ENCODE results near the gene NELFB. TPM values are rescaled to one million over a fixed set of nuclear protein-coding genes. Genes with fewer than 3 reads are reported as not detected.

Gene NELFB
- total and polyA plus RNA-seq, 2 of the 4 experiments (the other 2 are of a cell fraction) = 36.9 to 66.0 TPM

- Histone ChIP-seq H3K27ac (ENCODE audit: insufficient read depth, low read length) (peak overlapping the region; percentile 81), H3K36me3 (ENCODE audit: control insufficient read depth, insufficient read depth, low read length) (peaks cover 30% of the 10 kb centered on the region), H3K9me1 (ENCODE audit: insufficient read depth, low read length) (no peaks in the 10 kb centered on the region), H3K79me1 (ENCODE audit: low read depth in 1 of 2, low read length in 2 of 2) (peaks cover 2 to 64% of the 10 kb centered on the region in 2 experiments), H3K4me2 (ENCODE audit: low read depth, low read length) (peak overlapping the region; percentile 77), H4K5ac (ENCODE audit: low read depth, low read length) (peak overlapping the region; percentile 36), H2BK5ac (ENCODE audit: low read depth, low read length, poor library complexity, severe bottlenecking) (peak overlapping the region; percentile 51), H3K4me1 (ENCODE audit: control insufficient read depth, insufficient read depth, low read length) (peaks cover 21% of the 10 kb centered on the region), H2AK5ac (ENCODE audit: low read depth, low read length) (peak overlapping the region; percentile 77; the same call in 1 of the 2 replicates), H4K8ac (ENCODE audit: low read depth in 2 of 2, low read length in 2 of 2) (peak overlapping the region; percentile 81 to 86), H3K14ac (replicated peaks; ENCODE audit: low read depth, low read length) (peak overlapping the region; percentile 58; the same call in 1 of the 2 replicates), H3K23ac (ENCODE audit: low read depth, low read length) (peak overlapping the region; percentile 59; the same call in 1 of the 2 replicates), H3K9ac (ENCODE audit: low read depth, low read length) (peak overlapping the region; percentile 79), H2BK120ac (ENCODE audit: low read depth, low read length) (peak overlapping the region; percentile 16; the same call in 1 of the 2 replicates), H3K4me3 (ENCODE audit: insufficient read depth, low read depth, low read length) (peak overlapping the region; percentile 80), H2AK9ac (replicated peaks; ENCODE audit: low read depth, low read length, poor library complexity) (peak overlapping the region; percentile 99), H3K18ac (ENCODE audit: low read depth, low read length) (peak overlapping the region; percentile 8; the same call in 1 of the 2 replicates), H4K91ac (ENCODE audit: insufficient read depth, low read depth, low read length) (peak overlapping the region; percentile 57), H2BK20ac (ENCODE audit: low read depth, low read length) (no peak overlapping the region), H3K27me3 (ENCODE audit: control insufficient read depth, insufficient read depth, low read length) (no peaks in the 10 kb centered on the region), H2AFZ (replicated peaks; ENCODE audit: low read length, poor library complexity) (peak overlapping the region; percentile 85), H2BK15ac (ENCODE audit: low read depth, low read length) (no peak overlapping the region), H4K20me1 (ENCODE audit: insufficient read depth, low read length) (peaks cover 40% of the 10 kb centered on the region), H3K9me3 (ENCODE audit: control insufficient read depth, insufficient read depth, low read length) (no peaks in the 10 kb centered on the region), H3K4ac (ENCODE audit: low read depth, low read length) (peak overlapping the region; percentile 88), H3K56ac (ENCODE audit: extremely low read depth, insufficient read depth, low read length) (peak overlapping the region; percentile 27)
- ATAC-seq (ENCODE audit: low read depth) (peak; percentile 21), DNase-seq (no peak)
- TF ChIP-seq MAZ (IDR thresholded peaks at IDR 0.05; ENCODE audit: borderline replicate concordance, low read depth, low read length) (no peak), RCOR1 (IDR thresholded peaks at IDR 0.05; ENCODE audit: insufficient replicate concordance, low read length) (no peak), CTCF (conservative IDR thresholded peaks at IDR 0.05; ENCODE audit: low read depth, low read length) (no peak), RFX5 (IDR thresholded peaks at IDR 0.05; ENCODE audit: low read depth, low read length) (no peak), NFE2L2 (IDR thresholded peaks at IDR 0.05; ENCODE audit: low read depth, low read length) (no peak), CEBPB (IDR thresholded peaks at IDR 0.05; ENCODE audit: low read depth, low read length) (no peak), MXI1 (IDR thresholded peaks at IDR 0.05; ENCODE audit: borderline replicate concordance, low read depth, low read length) (no peak), SMC3 (IDR thresholded peaks at IDR 0.05; ENCODE audit: low read depth, low read length) (no peak), POLR2A (IDR thresholded peaks at IDR 0.05; ENCODE audit: low read depth, low read length) (no peak), CHD1 (IDR thresholded peaks at IDR 0.05; ENCODE audit: low read depth, low read length) (no peak), MAFK (IDR thresholded peaks at IDR 0.05; ENCODE audit: low read depth, low read length) (no peak), ELK1 (IDR thresholded peaks at IDR 0.05; ENCODE audit: borderline replicate concordance, low read depth, low read length) (no peak), FOS (IDR thresholded peaks at IDR 0.05; ENCODE audit: low read depth, low read length) (no peak), BHLHE40 (IDR thresholded peaks at IDR 0.05; ENCODE audit: low read depth, low read length) (no peak)
- no TSS peak for BruUV-seq (replicated peaks)
- WGBS, 2 experiments (ENCODE audit: extremely low coverage in 2 of 2, insufficient read length in 1 of 2) = 13% methylated on average over 28 of the region's 54 CpGs; no CpG with 5 or more reads in 1 of the 2 experiments
- dilution Hi-C loops (cut with HindIII; ENCODE audit: low sequenced_read_pairs, unreplicated experiment) (no loop called here), in situ Hi-C loops (cut with MboI; ENCODE audit: low sequenced_read_pairs) (no loop called here), intact Hi-C loops (cut with micrococcal nuclease) (no loop called here)
- POLR2A ChIA-PET (ENCODE audit: unreplicated experiment) = no interaction called here
- CTCF ChIA-PET = no interaction called here
Observed at GRCh38 chr9:137278061-137278701, 23.1 kb downstream of the NELFB start.

Measured in IMR-90 (cell line).